Stimulated activated memory B cell treated with anti-CD40 and anti-IgM and Interleukin-4, amounts not matched to agents 10 μg/mL and 1 μg/mL and 100 μg/mL, for 72 hours (primary cell): ENCODE measurements around the gene NINL.
"Not testable (repeated sequence)": the region's sequence is repeated elsewhere in the genome, so short reads cannot be mapped to it uniquely, and the experiment has no call there.

Experiments used
- ATAC-seq: fragments of 150-1000 bp; cut with Tn5 transposase; 2 replicates; pipeline ENCODE4 v1.10.0; 2021
- H3K27ac Mint-ChIP-seq: one replicate; pipeline ENCODE4 v1.8.0; 2022; ENCODE audit warnings: mild to moderate bottlenecking, mixed read lengths
- H3K27me3 Mint-ChIP-seq: one replicate; pipeline ENCODE4 v1.8.0; 2022; ENCODE audit warnings: mixed read lengths
- H3K36me3 Mint-ChIP-seq: one replicate; pipeline ENCODE4 v1.8.0; 2022; ENCODE audit warnings: mixed read lengths
- H3K4me1 Mint-ChIP-seq: one replicate; pipeline ENCODE4 v1.8.0; 2022; ENCODE audit warnings: mixed read lengths
- H3K4me3 Mint-ChIP-seq: one replicate; pipeline ENCODE4 v1.8.0; 2022; ENCODE audit warnings: mild to moderate bottlenecking, moderate library complexity, mixed read lengths
- H3K9me3 Mint-ChIP-seq: one replicate; pipeline ENCODE4 v1.8.0; 2022; ENCODE audit warnings: mixed read lengths

The NINL gene

DNA sequence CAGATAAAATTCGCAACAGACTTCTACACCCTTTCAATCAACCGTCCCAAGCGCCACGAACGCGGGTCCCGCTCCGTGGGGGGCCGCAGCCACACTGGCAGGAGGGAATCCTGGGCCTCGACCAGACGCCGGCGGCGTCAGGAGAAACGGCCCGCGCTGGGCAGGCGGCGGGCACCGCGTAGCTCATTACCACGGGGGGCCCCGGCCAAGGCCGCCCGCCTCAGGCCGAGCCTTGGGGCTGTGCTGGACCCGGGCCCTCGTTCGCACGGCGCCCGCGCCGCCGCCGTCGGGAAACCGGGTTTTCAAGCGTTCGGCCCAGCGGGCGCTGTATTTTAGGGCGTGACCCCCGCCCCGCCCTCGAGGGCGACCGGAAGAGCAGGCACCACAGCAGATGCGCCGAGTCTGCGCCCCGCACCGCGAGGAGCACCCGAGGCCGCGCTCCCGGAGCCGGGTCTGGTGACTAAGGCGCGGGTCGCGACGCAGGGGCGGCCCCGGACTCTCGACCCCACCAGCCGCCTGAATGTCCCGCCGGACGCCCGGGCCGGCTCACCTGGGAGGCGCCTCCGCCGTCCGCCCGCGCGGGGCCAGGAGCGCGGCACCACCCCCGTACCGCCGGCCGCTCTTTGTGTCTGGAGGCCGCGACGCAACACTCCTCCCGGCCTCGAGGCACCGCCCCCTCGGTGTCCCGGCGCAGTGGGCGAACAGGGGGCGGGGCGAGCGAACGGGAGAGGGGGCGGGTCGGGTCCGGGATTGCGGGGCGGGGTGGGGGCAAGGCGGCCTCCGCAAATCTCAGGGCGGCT is at the start of gene NINL:
TSS of gene NINL (minus strand) at position 627 of the 800 bp plus-strand sequence. CDS start 58,944 bp downstream, outside the sequence.
- Mint-ChIP-seq H3K36me3 (no peaks in the 10 kb centered on the region), H3K4me1 (peaks cover 6% of the 10 kb centered on the region), H3K4me3 (peak within 1 kb of the TSS; percentile 58), H3K27ac (no peak within 1 kb of the TSS), H3K9me3 (peaks cover 3% of the 10 kb centered on the region), H3K27me3 (peaks cover 39% of the 10 kb centered on the region)
- peak; percentile 65 for ATAC-seq

GRCh38 chr20:25632940-25633790 is 47.8 kb upstream of the NINL start:
- peaks cover 45% of the 10 kb centered on the region for H3K36me3 Mint-ChIP-seq
- no peak for ATAC-seq
- no peak overlapping the region for H3K27ac Mint-ChIP-seq
- H3K4me3 Mint-ChIP-seq = no peak overlapping the region
- no peaks in the 10 kb centered on the region for H3K27me3 Mint-ChIP-seq
- H3K9me3 Mint-ChIP-seq = peaks cover 4% of the 10 kb centered on the region
- H3K4me1 Mint-ChIP-seq = no peaks in the 10 kb centered on the region

DNA sequence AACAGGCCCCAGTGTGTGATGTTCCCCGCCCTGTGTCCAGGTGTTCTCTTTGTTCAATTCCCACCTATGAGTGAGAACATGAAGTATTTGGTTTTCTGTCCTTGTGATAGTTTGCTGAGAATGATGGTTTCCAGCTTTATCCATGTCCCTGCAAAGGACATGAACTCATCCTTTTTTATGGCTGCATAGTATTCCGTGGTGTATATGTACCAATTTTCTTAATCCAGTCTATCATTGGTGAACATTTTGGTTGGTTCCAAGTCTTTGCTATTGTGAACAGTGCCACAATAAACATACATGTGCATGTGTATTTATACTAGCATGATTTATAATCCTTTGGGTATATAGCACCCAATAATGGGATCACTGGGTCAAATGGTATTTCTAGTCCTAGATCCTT is 45.3 kb upstream of the NINL start:
- not testable (repeated sequence) for H3K9me3 Mint-ChIP-seq, H3K27me3 Mint-ChIP-seq, ATAC-seq, H3K4me3 Mint-ChIP-seq, H3K4me1 Mint-ChIP-seq, H3K27ac Mint-ChIP-seq
- peaks cover 37% of the 10 kb centered on the region for H3K36me3 Mint-ChIP-seq

- no peak overlapping the region for H3K27ac Mint-ChIP-seq
- no peaks in the 10 kb centered on the region for H3K27me3 Mint-ChIP-seq
- no peak overlapping the region for H3K4me3 Mint-ChIP-seq
- no peaks in the 10 kb centered on the region for H3K4me1 Mint-ChIP-seq
- no peak for ATAC-seq
- peaks cover 3% of the 10 kb centered on the region for H3K9me3 Mint-ChIP-seq
- peaks cover 30% of the 10 kb centered on the region for H3K36me3 Mint-ChIP-seq
Measured at GRCh38 chr20:25629816-25630499, 44.6 kb upstream of the NINL start.

DNA sequence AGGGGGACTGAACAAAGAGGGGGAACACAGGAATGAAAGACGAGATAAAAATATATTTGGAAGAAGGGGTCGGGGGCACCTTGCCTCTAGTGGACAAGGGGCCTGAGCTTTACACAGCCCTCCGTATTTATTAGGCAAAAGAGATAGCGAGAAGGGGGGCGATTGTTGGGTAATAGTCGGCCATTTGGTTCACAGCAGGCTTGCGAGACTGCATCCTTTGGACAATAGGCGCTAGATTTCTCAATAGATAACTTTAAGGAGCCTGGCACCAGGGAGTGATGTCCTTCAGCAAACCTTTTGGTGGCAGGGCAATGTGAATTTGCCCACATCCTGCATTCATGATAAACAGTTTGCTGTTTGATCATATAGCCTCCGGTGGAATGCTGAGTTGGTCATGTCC is 41.4 kb upstream of the NINL start:
- Mint-ChIP-seq H3K4me3 (no peak overlapping the region), H3K36me3 (peaks cover 15% of the 10 kb centered on the region), H3K27ac (no peak overlapping the region), H3K27me3 (no peaks in the 10 kb centered on the region), H3K4me1 (peaks cover 20% of the 10 kb centered on the region), H3K9me3 (peaks cover 3% of the 10 kb centered on the region)
- no peak for ATAC-seq

DNA sequence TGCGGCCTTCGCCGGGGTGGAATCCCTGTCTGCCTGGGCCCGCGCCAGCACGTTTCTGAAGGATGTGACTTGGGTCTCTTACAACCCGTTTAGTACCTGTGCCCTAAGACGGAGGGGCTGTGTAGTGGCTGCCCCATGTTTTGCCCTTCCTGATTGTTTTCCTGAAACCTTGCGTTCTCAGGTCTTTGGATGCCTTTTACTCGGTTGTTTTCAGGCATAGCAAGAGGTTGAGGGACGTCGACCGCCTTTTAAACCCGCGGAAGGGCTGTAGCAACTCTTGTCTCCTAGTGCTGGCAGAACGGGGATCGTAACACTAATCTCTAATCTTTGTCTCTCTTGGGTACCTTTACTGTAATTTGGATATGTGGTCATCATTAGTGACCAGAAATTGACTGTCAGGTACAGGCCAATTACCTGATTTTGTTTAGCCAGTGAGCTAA is 39.2 kb upstream of the NINL start:
- H3K36me3 Mint-ChIP-seq = peaks cover 15% of the 10 kb centered on the region
- no peaks in the 10 kb centered on the region for H3K27me3 Mint-ChIP-seq
- peak overlapping the region; percentile 88 for H3K4me3 Mint-ChIP-seq
- peak overlapping the region; percentile 99 for H3K27ac Mint-ChIP-seq
- no peak for ATAC-seq
- peaks cover 29% of the 10 kb centered on the region for H3K4me1 Mint-ChIP-seq
- H3K9me3 Mint-ChIP-seq = peaks cover 3% of the 10 kb centered on the region

DNA sequence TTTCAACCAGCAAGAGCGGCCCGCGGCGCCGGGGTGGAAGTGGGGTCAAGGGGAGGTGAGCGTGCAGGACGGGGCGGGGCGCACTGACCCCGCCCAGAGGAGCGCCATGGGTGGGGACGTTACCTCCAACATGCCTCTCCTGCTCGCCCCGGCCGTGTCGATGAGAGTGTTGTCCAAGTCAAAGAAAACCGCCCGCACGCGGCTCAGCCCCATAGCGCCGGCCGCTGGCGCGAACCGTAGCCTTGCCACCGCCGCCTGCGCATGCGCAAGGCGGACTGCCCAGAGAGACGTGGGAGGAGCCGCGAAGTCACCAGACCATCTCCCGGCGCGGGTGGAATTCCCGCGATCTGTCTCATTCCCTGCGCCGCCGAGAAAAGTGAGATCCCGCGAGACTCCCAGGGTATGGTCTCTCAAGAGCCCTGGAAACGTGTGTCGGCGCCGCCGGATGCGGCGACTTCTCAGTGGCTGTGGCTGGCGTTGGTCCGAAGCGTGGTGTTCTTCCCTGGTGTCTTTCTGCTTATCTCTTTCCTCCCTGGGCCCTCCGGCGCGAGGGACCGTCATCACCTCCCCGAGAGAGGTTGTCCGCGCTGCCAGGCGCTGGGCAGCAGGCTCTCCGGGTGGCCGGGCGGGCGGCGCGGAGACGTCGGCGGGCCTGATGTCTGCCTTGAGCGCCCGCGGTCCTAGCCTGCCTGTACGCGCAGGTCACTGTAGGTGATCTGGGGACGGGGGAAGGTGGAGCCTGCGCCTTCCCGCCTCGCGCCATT is 38.6 kb upstream of the NINL start, which contains the start of gene NANP:
TSS of gene NANP (minus strand) at position 279 of the 764 bp plus-strand sequence. CDS start at position 213, 66 bp downstream.
- peak within 1 kb of the TSS; percentile 99 for H3K27ac Mint-ChIP-seq
- H3K27me3 Mint-ChIP-seq = no peaks in the 10 kb centered on the region
- H3K9me3 Mint-ChIP-seq = peaks cover 3% of the 10 kb centered on the region
- peak; percentile 92 for ATAC-seq
- H3K4me3 Mint-ChIP-seq = peak within 1 kb of the TSS; percentile 88
- H3K4me1 Mint-ChIP-seq = peaks cover 30% of the 10 kb centered on the region
- peaks cover 15% of the 10 kb centered on the region for H3K36me3 Mint-ChIP-seq

- H3K4me1 Mint-ChIP-seq = peaks cover 30% of the 10 kb centered on the region
- peaks cover 3% of the 10 kb centered on the region for H3K9me3 Mint-ChIP-seq
- H3K27me3 Mint-ChIP-seq = no peaks in the 10 kb centered on the region
- peak; percentile 40 for ATAC-seq
- peaks cover 13% of the 10 kb centered on the region for H3K36me3 Mint-ChIP-seq
- peak overlapping the region; percentile 99 for H3K27ac Mint-ChIP-seq
- H3K4me3 Mint-ChIP-seq = peak overlapping the region; percentile 88
Measured at GRCh38 chr20:25623225-25623735, 37.9 kb upstream of the NINL start.

DNA sequence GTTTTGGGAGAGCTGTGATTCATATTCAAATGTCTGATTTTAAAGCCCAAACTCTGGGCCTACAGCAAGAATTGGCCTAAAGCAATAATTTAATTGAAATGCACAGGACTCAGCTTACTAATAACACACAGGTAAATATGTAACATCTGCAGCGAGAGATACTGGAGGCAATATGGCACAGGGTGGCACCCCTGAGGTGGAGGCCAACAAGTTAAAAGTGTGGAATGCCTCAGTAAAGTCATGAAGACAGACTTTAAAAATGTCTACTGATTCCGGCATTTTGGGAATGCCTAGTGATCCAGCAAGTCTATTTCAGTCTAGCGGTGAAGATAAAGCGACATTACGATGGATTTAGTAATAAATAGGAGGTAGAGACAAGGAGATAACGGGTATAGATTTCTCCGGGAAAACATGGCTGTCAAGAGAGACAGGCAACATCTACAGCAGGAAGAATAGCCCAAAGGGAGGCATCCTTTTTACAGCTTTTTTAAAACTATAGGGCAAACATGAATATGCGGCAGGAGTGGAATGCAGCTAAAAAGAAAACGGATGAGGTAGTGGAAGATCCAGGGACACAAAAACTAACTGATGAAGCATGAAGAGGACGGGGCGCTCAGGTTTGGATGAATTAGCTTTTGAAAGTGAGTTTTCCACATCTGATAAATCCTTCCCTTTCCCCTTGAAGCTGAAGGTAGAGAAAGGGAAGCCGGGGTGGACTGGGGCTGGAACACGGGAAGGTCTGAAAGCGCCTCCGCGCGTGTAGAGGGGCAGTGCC is 37.3 kb upstream of the NINL start:
- Mint-ChIP-seq H3K27me3 (no peaks in the 10 kb centered on the region), H3K27ac (peak overlapping the region; percentile 99), H3K36me3 (peaks cover 6% of the 10 kb centered on the region), H3K9me3 (no peaks in the 10 kb centered on the region), H3K4me3 (peak overlapping the region; percentile 88), H3K4me1 (peaks cover 30% of the 10 kb centered on the region)
- ATAC-seq = no peak

DNA sequence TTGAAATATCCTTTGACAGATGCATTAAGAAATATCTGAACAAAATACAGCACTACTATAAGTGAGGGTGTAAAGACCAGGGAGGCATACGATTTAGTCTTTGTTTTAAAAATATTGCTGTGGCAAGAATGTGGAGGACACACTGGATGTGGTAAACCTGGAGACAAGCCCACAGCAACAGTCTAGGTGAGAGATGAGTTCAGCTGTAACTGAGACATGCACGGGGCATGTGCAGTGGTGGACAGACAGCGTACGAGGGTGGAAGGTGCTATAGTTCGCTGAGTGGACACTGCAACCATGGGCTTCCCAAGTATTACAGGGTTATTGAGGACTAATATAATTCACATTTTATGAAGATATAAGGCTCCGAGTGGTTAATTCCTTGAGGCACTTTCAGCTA is 36.7 kb upstream of the NINL start:
- Mint-ChIP-seq H3K4me3 (peak overlapping the region; percentile 88), H3K36me3 (peaks cover 6% of the 10 kb centered on the region), H3K27ac (peak overlapping the region; percentile 99), H3K4me1 (peaks cover 30% of the 10 kb centered on the region), H3K9me3 (no peaks in the 10 kb centered on the region), H3K27me3 (no peaks in the 10 kb centered on the region)
- no peak for ATAC-seq

- ATAC-seq = no peak
- H3K4me3 Mint-ChIP-seq = no peak overlapping the region
- no peaks in the 10 kb centered on the region for H3K9me3 Mint-ChIP-seq
- H3K27ac Mint-ChIP-seq = no peak overlapping the region
- peaks cover 7% of the 10 kb centered on the region for H3K36me3 Mint-ChIP-seq
- no peaks in the 10 kb centered on the region for H3K27me3 Mint-ChIP-seq
- peaks cover 27% of the 10 kb centered on the region for H3K4me1 Mint-ChIP-seq
Measured at GRCh38 chr20:25619514-25619913, 34.2 kb upstream of the NINL start.

GRCh38 chr20:25608774-25609173 is 23.4 kb upstream of the NINL start:
- Mint-ChIP-seq H3K27ac (no peak overlapping the region), H3K9me3 (no peaks in the 10 kb centered on the region), H3K27me3 (no peaks in the 10 kb centered on the region)

GRCh38 chr20:25606094-25606695 is 20.9 kb upstream of the NINL start:
- no peaks in the 10 kb centered on the region for H3K9me3 Mint-ChIP-seq
- peaks cover 10% of the 10 kb centered on the region for H3K36me3 Mint-ChIP-seq
- no peak overlapping the region for H3K4me3 Mint-ChIP-seq
- no peak for ATAC-seq
- H3K27ac Mint-ChIP-seq = no peak overlapping the region
- no peaks in the 10 kb centered on the region for H3K4me1 Mint-ChIP-seq
- peaks cover 9% of the 10 kb centered on the region for H3K27me3 Mint-ChIP-seq

More at GRCh38 chr20:25608774-25609173, 23.4 kb upstream of the NINL start:
- H3K4me1 Mint-ChIP-seq = no peaks in the 10 kb centered on the region
- H3K4me3 Mint-ChIP-seq = no peak overlapping the region
- no peak for ATAC-seq
- peaks cover 16% of the 10 kb centered on the region for H3K36me3 Mint-ChIP-seq
